DMS53 treated with DMSO at 0.1 percent for 48 hours (cell line): ENCODE results near the gene CLIC5.

Source experiments
- DNase-seq: peaks from one replicate; lab custom pipeline; 2025; ENCODE audit not compliant: unreplicated experiment; lab: John Stamatoyannopoulos, UW

Gene CLIC5

GRCh38 chr6:45851034-45851400 lies 164.6 kb downstream of the CLIC5 start:
- DNase-seq: no peak

GRCh38 chr6:45850378-45851033 lies 165.2 kb downstream of the CLIC5 start:
- no peak for DNase-seq

GRCh38 chr6:45845567-45845966 lies 170.1 kb downstream of the CLIC5 start:
- no peak for DNase-seq

- no peak for DNase-seq
Observed at GRCh38 chr6:45844986-45845385, 170.7 kb downstream of the CLIC5 start.

GRCh38 chr6:45843848-45844521 lies 171.7 kb downstream of the CLIC5 start:
- no peak for DNase-seq

- DNase-seq: no peak
Observed at GRCh38 chr6:45841062-45841461, 174.6 kb downstream of the CLIC5 start.

GRCh38 chr6:45838996-45839395 lies 176.7 kb downstream of the CLIC5 start:
- no peak for DNase-seq

GRCh38 chr6:45838451-45838850 lies 177.2 kb downstream of the CLIC5 start:
- no peak for DNase-seq

- DNase-seq: no peak
Observed at GRCh38 chr6:45837541-45838200, 178.0 kb downstream of the CLIC5 start.

- DNase-seq: no peak
Observed at GRCh38 chr6:45836984-45837383, 178.7 kb downstream of the CLIC5 start.

GRCh38 chr6:45836438-45836824 lies 179.2 kb downstream of the CLIC5 start:
- DNase-seq: no peak

- no peak for DNase-seq
Observed at GRCh38 chr6:45835721-45836437, 179.8 kb downstream of the CLIC5 start.

GRCh38 chr6:45832063-45832462 lies 183.6 kb downstream of the CLIC5 start:
- no peak for DNase-seq
